Naive thymus-derived CD8-positive, alpha-beta T cell (primary cell): ENCODE data around the gene CSRP3. TPM values are rescaled to one million over a fixed set of nuclear protein-coding genes. Genes with fewer than 3 reads are reported as not detected.
A peak's percentile ranks its signal among the peaks of the same experiment; 100 is the strongest.

ENCODE experiments used
- ATAC-seq, 2 donors: fragments of 150-1000 bp; cut with Tn5 transposase in 1 of 2; sonication (Bioruptor Pico), chemical (Tn5 transposase) in 1 of 2; 1 replicate in 1 of 2; 2 replicates in 1 of 2; pipeline ENCODE4 v1.10.0; 2021; ENCODE audit warnings: mild to moderate bottlenecking in 2 of 2, moderate library complexity in 2 of 2
- POLR2A ChIA-PET: fragments of 350-600 bp; sonication (Branson Sonifier 250); formaldehyde crosslinking; loops from one replicate; lab custom pipeline; 2021; ENCODE audit warnings: antibody characterized with exemption; lab: Charles Lee
- DNase-seq, 10 donors: peaks; one replicate each; pipeline versions ENCODE4 v3.0.0 to v3.0.0-alpha.2; 2020 to 2022
- H3K27ac Mint-ChIP-seq, 10 donors: one replicate each; pipeline ENCODE4 v1.8.0; 2020 to 2022; ENCODE audit warnings: mild to moderate bottlenecking in 10 of 10, mixed read lengths in 10 of 10, moderate library complexity in 4 of 10, inconsistent platforms in 1 of 10
- H3K27me3 Mint-ChIP-seq, 5 donors: one replicate each; pipeline ENCODE4 v1.8.0; 2021 to 2022; ENCODE audit warnings: mixed read lengths in 5 of 5
- H3K36me3 Mint-ChIP-seq, 3 donors: one replicate each; pipeline ENCODE4 v1.8.0; 2020 to 2022; ENCODE audit warnings: mixed read lengths in 3 of 3, mild to moderate bottlenecking in 2 of 3, inconsistent platforms in 1 of 3
- H3K4me1 Mint-ChIP-seq, 4 donors: one replicate each; pipeline ENCODE4 v1.8.0; 2021 to 2022; ENCODE audit warnings: mixed read lengths in 4 of 4
- H3K4me3 Mint-ChIP-seq, 10 donors: one replicate each; pipeline ENCODE4 v1.8.0; 2020 to 2022; ENCODE audit warnings: mild to moderate bottlenecking in 10 of 10, mixed read lengths in 10 of 10, moderate library complexity in 6 of 10, inconsistent platforms in 1 of 10
- H3K9me3 Mint-ChIP-seq, 9 donors: one replicate each; pipeline ENCODE4 v1.8.0; 2020 to 2022; ENCODE audit warnings: mixed read lengths in 9 of 9, mild to moderate bottlenecking in 3 of 9, inconsistent platforms in 1 of 9, moderate library complexity in 1 of 9
- polyA plus RNA-seq, 3 donors: library from polyadenylated mRNA; unstranded; fragments of 300-500 nt; fragmentation: Illumina TruSeq; gene quantifications; one replicate each; pipeline ENCODE4 v1.2.3, GENCODE V29; 2021
- total RNA-seq, 8 experiments: library from RNA in 2 of 8; stranded (reverse) in 2 of 8; gene quantifications; one replicate each; pipeline ENCODE4 v1.2.3 and lab custom pipeline; 2021 to 2026

Gene CSRP3
- total and polyA plus RNA-seq, 5 experiments from 2014 or later: not detected

DNA sequence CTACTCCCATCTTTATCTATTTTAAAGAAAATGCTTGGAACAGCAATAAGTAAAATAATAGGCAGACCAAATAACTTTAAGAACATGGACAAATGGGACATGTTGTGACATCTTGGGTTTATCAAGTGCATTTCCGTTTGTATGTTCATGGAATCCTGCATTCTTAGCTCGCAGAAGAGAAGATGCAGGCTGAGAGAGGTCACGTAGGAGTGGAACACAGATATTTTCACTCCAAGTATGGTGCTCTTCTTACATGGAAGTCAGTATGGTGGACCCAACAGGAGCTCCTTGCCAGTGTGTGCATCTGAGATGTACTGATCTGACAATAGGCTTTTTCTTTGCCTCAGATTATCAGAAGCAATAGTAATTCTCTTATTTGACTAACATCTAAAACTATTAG lies 37.3 kb upstream of the CSRP3 start:
- peaks cover 8 to 25% (median 16%) of the 10 kb centered on the region in 4 donors for H3K4me1 Mint-ChIP-seq
- ATAC-seq (no peak), DNase-seq (no peak)
- H3K27me3 Mint-ChIP-seq: peaks cover 22 to 42% (median 25%) of the 10 kb centered on the region in 5 donors
- POLR2A ChIA-PET: no interaction called here
- H3K4me3 Mint-ChIP-seq: peak overlapping the region in 4 of 10 donors; percentile 7 to 62 (median 50)
- H3K27ac Mint-ChIP-seq: no peak overlapping the region
- H3K9me3 Mint-ChIP-seq: no peaks in the 10 kb centered on the region
- peaks cover 0 to 5% (median 4%) of the 10 kb centered on the region in 3 donors for H3K36me3 Mint-ChIP-seq

DNA sequence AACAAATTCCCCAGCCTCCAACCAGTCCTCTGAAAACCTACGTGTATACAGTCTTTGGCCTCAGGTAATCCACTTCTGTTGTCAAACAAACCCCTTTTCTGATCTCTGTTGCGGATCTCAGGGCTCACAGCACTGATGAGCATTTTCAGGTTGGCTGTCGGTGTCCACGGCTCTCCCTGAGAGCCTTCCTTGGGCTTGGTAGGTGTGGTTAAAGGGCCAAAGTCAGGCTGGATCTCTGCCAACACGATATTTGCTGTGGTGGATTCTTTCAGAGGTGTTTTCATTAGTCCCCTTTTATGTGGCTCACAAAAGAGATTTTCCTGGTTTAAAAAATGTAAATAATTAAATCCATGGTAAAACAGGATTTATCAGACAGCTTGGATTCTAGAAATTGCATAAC lies 36.0 kb upstream of the CSRP3 start:
- no peak overlapping the region for H3K4me3 Mint-ChIP-seq
- peaks cover 12 to 30% (median 19%) of the 10 kb centered on the region in 5 donors for H3K27me3 Mint-ChIP-seq
- no peaks in the 10 kb centered on the region for H3K9me3 Mint-ChIP-seq
- peaks cover 8 to 20% (median 16%) of the 10 kb centered on the region in 4 donors for H3K4me1 Mint-ChIP-seq
- peak overlapping the region in 1 of 10 donors; percentile 13 for H3K27ac Mint-ChIP-seq
- peaks cover 0 to 5% (median 4%) of the 10 kb centered on the region in 3 donors for H3K36me3 Mint-ChIP-seq
- POLR2A ChIA-PET: no interaction called here
- no peak for DNase-seq
- no peak for ATAC-seq

DNA sequence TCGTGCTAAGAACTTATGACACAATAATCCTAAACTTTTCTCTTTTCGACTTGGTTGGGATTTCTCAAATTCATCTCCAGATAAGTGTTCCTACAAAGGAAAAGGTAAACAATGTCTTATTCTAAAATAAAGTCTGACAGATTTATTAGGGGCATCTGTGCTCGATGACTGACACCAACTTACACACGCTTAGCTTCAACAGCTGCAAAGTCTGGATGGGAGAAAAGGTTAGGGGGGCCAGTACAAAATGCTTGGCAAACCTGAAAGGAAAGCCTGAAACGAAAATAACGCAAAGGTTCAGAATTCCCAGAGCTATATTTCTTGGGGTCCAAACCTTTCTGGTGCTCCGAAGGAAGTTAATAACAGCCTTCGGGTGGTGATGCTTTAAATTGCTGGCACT lies 35.6 kb upstream of the CSRP3 start:
- peaks cover 8 to 15% (median 13%) of the 10 kb centered on the region in 4 donors for H3K4me1 Mint-ChIP-seq
- no peak overlapping the region for H3K4me3 Mint-ChIP-seq
- peaks cover 9 to 26% (median 16%) of the 10 kb centered on the region in 5 donors for H3K27me3 Mint-ChIP-seq
- H3K27ac Mint-ChIP-seq: no peak overlapping the region
- H3K36me3 Mint-ChIP-seq: peaks cover 0 to 5% (median 3%) of the 10 kb centered on the region in 3 donors
- DNase-seq (no peak), ATAC-seq (no peak)
- H3K9me3 Mint-ChIP-seq: no peaks in the 10 kb centered on the region
- POLR2A ChIA-PET: no interaction called here

DNA sequence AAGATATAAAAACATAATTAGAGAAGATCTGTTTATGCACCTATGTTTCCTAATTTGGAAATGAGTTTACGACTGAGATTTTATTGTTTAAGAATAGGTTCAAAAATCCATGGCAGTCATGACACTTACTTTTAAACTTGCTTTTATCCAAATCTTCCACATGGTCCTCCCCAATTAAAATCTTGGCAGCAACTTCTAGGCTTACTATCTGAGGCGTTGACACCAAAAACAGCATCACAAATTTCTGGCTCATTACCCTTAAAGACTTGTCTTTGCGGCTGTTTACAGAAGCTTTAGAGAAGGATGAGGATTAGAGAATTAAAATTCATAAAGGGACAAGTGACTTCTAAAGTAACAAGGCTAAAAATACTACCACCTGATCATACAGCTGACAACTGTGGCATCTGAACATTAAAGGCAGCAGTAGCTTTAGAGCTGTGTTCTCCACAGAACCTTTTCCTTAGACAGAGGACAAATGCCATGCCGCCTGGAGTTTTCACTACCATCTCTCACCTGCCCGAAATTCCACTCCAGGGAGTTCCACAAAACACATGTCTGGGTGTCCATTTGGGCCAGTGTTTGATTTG lies 32.5 kb upstream of the CSRP3 start:
- DNase-seq (no peak), ATAC-seq (no peak)
- POLR2A ChIA-PET: no interaction called here
- no peaks in the 10 kb centered on the region for H3K9me3 Mint-ChIP-seq
- H3K4me3 Mint-ChIP-seq: no peak overlapping the region
- H3K27ac Mint-ChIP-seq: no peak overlapping the region
- peaks cover 1 to 18% (median 9%) of the 10 kb centered on the region in 5 donors for H3K27me3 Mint-ChIP-seq
- no peaks in the 10 kb centered on the region for H3K36me3 Mint-ChIP-seq
- no peaks in the 10 kb centered on the region for H3K4me1 Mint-ChIP-seq

DNA sequence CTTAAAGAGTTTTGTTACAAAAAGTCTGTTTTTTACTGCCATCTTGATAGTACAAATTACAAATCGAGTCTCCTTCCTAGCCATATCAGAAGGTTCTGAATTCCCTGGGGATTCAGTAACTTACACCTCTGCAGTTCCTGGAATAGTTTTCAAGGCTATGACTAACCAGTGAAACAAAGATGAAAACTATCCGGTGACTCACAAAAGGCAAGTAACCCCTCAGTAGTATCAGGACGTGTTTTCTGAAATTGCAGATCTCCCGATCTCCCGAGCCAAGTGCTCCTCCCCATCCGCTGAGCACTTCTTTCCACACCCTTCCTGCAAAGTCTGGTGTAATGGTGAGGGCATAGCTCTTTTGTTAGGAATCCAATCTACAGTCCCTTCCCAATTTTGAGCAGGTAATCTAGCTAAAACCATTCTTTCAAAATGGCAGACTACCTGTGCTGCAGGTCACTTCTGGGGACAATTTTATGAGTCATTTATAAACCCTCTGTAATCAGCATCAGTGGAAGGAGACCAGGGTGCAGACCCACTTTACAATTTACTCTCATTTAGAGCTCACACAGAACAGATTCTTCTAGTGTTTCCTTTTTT lies 31.2 kb upstream of the CSRP3 start:
- POLR2A ChIA-PET: no interaction called here
- no peak overlapping the region for H3K4me3 Mint-ChIP-seq
- ATAC-seq: no peak

DNA sequence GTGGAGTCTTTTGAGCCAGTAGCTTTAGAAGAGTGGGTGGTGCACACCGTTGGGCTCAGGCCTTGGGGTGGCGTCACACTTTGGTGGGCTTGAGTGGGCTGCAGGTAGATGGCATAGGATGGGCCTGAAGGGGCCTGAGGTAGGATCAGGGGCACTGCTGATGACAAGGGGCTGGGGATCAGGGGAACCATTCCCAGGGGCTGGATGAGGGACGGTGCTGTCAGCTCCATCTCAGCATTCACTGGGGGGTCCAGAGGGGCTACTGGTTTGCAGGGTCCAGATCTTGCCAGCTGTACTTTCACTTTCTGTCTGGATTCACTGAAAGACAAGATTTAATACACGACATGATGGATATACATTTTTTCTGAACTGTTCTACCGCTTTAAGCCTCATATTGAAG lies 27.9 kb upstream of the CSRP3 start:
- ATAC-seq (no peak), DNase-seq (no peak)
- POLR2A ChIA-PET: no interaction called here
- Mint-ChIP-seq H3K4me3 (no peak overlapping the region), H3K9me3 (no peaks in the 10 kb centered on the region), H3K36me3 (no peaks in the 10 kb centered on the region), H3K4me1 (no peaks in the 10 kb centered on the region), H3K27ac (no peak overlapping the region), H3K27me3 (peaks cover 0 to 17% (median 0%) of the 10 kb centered on the region in 5 donors)

More for the DNA sequence above, 31.2 kb upstream of the CSRP3 start:
- no peaks in the 10 kb centered on the region for H3K9me3 Mint-ChIP-seq
- DNase-seq: no peak
- peaks cover 0 to 18% (median 6%) of the 10 kb centered on the region in 5 donors for H3K27me3 Mint-ChIP-seq
- no peak overlapping the region for H3K27ac Mint-ChIP-seq
- no peaks in the 10 kb centered on the region for H3K4me1 Mint-ChIP-seq
- H3K36me3 Mint-ChIP-seq: no peaks in the 10 kb centered on the region

DNA sequence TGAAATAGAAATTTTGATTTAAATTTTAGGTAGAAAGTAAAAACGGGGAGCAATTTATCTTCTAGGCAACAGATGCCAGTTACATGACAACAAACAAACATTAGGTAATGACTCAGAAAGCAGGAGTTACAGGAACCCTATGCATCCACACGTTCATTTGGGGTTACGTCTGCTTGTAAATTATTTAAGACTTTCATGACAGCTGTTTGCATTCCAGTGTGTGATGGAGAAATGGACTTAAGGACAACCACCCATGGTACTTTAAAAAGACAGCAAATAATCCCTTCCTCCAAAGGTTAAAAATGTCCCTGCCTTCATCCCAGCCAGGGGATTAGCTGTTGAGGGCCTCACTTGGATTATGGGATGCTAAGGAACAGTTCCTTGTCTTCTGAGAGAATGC lies 27.2 kb upstream of the CSRP3 start:
- Mint-ChIP-seq H3K36me3 (no peaks in the 10 kb centered on the region), H3K27me3 (peaks cover 0 to 17% (median 0%) of the 10 kb centered on the region in 5 donors), H3K27ac (no peak overlapping the region), H3K4me3 (no peak overlapping the region), H3K9me3 (no peaks in the 10 kb centered on the region), H3K4me1 (no peaks in the 10 kb centered on the region)
- ATAC-seq (no peak), DNase-seq (no peak)
- POLR2A ChIA-PET: no interaction called here

DNA sequence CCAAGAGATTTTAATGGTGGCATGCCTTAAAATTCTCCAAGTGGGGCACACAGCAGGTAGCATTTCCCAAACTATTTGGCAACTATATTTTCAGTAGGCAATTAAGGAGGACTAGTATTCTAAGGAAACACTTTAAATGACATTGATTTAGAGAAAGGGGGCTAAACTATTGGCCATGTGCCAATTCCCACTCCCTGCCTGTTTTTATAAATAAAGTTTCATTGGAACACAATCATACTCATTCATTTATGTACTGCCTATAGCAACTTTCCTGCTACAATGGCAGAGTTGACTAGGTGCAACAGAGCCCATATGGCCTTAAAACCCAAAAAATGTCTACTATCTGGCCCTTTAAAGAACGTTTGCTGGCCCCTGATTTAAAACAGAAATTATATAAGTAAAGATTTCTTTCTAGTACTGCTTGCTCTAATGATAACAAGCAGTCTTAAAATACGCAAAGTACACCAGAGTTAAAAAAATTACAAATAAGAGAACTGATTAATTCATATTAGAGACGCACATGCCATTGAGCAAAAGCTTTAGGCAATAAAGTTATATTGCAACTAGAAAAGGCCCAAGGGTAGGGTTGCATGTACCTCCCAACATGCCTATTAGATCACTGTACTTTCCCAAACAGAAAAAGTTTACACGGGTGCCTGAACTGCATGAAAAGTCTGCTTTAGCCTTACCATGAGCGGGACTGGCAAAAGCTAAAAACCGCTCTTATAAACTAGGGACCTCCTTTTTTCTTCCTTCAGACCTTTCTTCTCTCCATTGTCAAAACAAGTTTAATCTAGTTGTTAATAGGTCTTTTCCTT lies 24.8 kb upstream of the CSRP3 start:
- Mint-ChIP-seq H3K27me3 (peaks cover 0 to 16% (median 0%) of the 10 kb centered on the region in 5 donors), H3K9me3 (peaks cover 0 to 4% (median 0%) of the 10 kb centered on the region in 9 donors), H3K4me1 (no peaks in the 10 kb centered on the region), H3K27ac (no peak overlapping the region), H3K4me3 (no peak overlapping the region), H3K36me3 (no peaks in the 10 kb centered on the region)
- POLR2A ChIA-PET: no interaction called here
- ATAC-seq: no peak
- DNase-seq: no peak

DNA sequence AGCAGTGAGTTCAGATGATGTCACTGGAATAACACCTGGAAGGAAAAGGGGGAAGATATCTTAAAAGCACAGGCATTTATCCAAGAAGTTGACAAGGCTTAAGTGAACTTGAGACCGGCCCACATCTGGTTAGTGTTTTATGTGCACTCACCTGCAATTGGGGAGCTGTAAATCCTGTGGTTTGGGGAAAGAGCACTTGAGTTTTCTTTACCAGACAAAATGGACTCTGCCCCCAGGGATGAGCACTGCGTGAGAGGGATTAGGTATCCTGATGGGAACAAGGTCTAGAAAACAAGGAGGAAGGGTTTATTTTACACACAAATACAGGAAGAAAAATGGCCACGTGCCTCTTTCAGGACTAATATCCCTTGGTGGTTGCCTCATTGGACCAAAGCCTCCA lies 23.8 kb upstream of the CSRP3 start:
- ATAC-seq (no peak), DNase-seq (no peak)
- Mint-ChIP-seq H3K4me3 (no peak overlapping the region), H3K36me3 (no peaks in the 10 kb centered on the region), H3K27ac (no peak overlapping the region), H3K27me3 (peaks cover 0 to 14% (median 0%) of the 10 kb centered on the region in 5 donors), H3K9me3 (peaks cover 0 to 4% (median 0%) of the 10 kb centered on the region in 9 donors), H3K4me1 (no peaks in the 10 kb centered on the region)
- POLR2A ChIA-PET: no interaction called here

DNA sequence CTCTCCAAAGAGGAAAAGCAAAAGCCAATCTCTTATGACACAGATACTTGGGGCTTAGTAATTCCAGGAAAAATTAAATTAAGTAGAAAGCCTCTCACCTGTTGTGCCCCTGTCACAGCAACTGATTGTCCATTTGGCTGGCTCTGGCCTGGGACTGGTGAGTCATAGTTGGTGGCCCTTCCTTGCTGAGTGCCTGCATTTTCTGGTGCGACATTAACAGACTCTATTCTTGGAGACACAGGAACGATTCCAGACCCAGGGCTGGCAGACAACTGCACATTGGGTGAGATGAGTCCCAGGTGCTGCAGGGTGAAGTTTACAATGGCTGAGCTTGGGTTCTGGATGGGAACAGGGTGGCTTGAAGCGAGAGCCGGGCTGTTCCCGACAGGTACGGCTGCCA lies 23.3 kb upstream of the CSRP3 start:
- no peaks in the 10 kb centered on the region for H3K36me3 Mint-ChIP-seq
- H3K27me3 Mint-ChIP-seq: peaks cover 0 to 14% (median 0%) of the 10 kb centered on the region in 5 donors
- H3K9me3 Mint-ChIP-seq: peaks cover 0 to 4% (median 0%) of the 10 kb centered on the region in 9 donors
- no peak overlapping the region for H3K27ac Mint-ChIP-seq
- DNase-seq (no peak), ATAC-seq (no peak)
- H3K4me1 Mint-ChIP-seq: no peaks in the 10 kb centered on the region
- H3K4me3 Mint-ChIP-seq: no peak overlapping the region
- POLR2A ChIA-PET: no interaction called here

DNA sequence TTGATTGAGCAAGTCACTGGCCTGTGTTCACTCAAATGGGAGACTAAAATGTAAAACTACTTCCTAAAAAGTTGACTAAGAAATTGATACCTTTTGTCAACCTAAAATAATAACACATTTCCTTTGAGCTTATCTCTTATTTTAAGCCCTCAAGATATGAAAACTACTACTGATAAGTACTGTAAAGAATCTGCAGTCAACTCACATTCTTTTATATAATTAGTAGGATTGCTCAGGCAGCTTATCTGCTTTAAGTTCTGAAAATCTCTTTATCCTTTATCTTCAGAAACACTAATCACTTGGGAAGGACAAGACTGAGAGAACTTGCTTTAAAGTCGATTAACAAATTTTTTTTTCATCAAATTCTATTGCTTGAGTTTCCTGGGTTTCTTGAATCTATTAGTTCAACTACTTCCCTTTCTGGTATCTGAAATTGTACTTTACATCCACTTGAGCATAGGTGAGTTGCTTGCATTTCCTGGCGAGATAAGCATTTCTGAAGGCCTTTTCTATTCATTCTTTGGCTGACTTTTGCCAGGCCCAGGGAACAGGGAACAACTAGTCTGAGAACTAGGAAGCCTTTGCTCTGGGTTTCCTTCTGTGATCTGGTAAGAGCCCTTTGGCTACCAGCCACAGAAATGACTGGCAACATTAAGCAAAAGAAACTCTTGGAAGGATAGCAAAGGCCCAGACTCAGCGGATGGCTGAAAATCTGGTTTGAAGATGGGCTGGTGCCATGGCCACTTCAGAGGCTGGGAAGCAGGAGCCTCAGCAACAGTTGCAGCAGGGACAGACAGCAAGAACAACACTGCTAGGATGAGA lies 19.3 kb upstream of the CSRP3 start:
- DNase-seq (no peak), ATAC-seq (no peak)
- H3K4me3 Mint-ChIP-seq: no peak overlapping the region
- peaks cover 0 to 4% (median 0%) of the 10 kb centered on the region in 9 donors for H3K9me3 Mint-ChIP-seq
- H3K27ac Mint-ChIP-seq: no peak overlapping the region
- H3K36me3 Mint-ChIP-seq: no peaks in the 10 kb centered on the region
- H3K27me3 Mint-ChIP-seq: peaks cover 0 to 14% (median 2%) of the 10 kb centered on the region in 5 donors
- no peaks in the 10 kb centered on the region for H3K4me1 Mint-ChIP-seq
- POLR2A ChIA-PET: no interaction called here

DNA sequence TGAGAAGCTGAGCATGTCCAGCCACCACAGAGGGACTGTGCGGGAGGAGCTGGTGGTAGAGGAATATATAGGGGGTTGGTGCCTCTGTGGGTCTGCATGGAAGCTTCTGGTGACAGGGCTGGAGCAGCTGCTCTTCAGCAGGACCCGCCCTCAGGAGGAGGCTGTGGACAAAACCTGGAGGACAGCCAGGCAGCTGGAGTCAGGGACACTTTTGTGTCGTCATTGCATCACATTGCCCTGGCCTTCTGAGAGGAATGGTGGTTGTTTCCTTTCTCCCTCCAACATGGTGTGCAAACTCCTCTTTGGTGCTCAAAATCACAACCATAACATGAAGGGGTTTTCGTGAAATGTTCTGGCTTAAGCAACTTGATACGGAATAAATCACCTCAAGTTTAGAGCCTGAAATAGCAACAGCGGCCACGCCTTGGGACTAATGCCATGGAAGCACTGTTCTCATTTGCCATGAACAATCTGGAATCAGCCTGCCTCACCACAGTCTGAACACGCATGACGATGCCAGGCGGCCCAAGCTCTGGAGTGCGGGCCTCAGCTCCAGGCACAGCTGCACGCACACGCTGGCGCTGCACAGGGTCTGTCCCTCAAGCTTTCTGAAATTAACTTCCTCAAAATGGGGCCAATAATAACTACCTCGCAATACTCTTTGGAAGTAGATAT lies 17.1 kb upstream of the CSRP3 start:
- no peak for ATAC-seq
- DNase-seq: no peak
- Mint-ChIP-seq H3K27ac (no peak overlapping the region), H3K4me3 (no peak overlapping the region), H3K4me1 (no peaks in the 10 kb centered on the region), H3K9me3 (peaks cover 0 to 4% (median 0%) of the 10 kb centered on the region in 9 donors), H3K36me3 (no peaks in the 10 kb centered on the region), H3K27me3 (peaks cover 7 to 12% (median 8%) of the 10 kb centered on the region in 5 donors)
- POLR2A ChIA-PET: no interaction called here
